ENCODE measurements around the gene LRFN5.

Gene LRFN5

GRCh38 chr14:41644606-41645005, 37.9 kb downstream of the LRFN5 start:
- Histone ChIP-seq H3K4me3 (ENCODE audit: low read depth, low read length) (no peak overlapping the region), H3K36me3 (no peaks in the 10 kb centered on the region), H3K9me3 (no peaks in the 10 kb centered on the region), H3K27me3 (no peaks in the 10 kb centered on the region), H3K4me1 (no peaks in the 10 kb centered on the region)
- DNase-seq = no peak
- no peak for TF ChIP-seq CTCF (IDR thresholded peaks at IDR 0.05; ENCODE audit: low read depth, low read length)

GRCh38 chr14:41650802-41651201, 44.1 kb downstream of the LRFN5 start:
- DNase-seq = no peak
- no peak overlapping the region for H3K4me3 ChIP-seq (ENCODE audit: low read depth, low read length)
- no peaks in the 10 kb centered on the region for H3K4me1 ChIP-seq
- TF ChIP-seq CTCF (IDR thresholded peaks at IDR 0.05; ENCODE audit: low read depth, low read length) = no peak
- no peaks in the 10 kb centered on the region for H3K27me3 ChIP-seq
- H3K36me3 ChIP-seq = no peaks in the 10 kb centered on the region
- no peaks in the 10 kb centered on the region for H3K9me3 ChIP-seq

GRCh38 chr14:41654196-41654595, 47.5 kb downstream of the LRFN5 start:
- DNase-seq = no peak
- Histone ChIP-seq H3K36me3 (no peaks in the 10 kb centered on the region), H3K9me3 (no peaks in the 10 kb centered on the region), H3K27me3 (no peaks in the 10 kb centered on the region), H3K4me1 (no peaks in the 10 kb centered on the region), H3K4me3 (ENCODE audit: low read depth, low read length) (no peak overlapping the region)
- no peak for TF ChIP-seq CTCF (IDR thresholded peaks at IDR 0.05; ENCODE audit: low read depth, low read length)

GRCh38 chr14:41662780-41663472, 56.2 kb downstream of the LRFN5 start:
- no peaks in the 10 kb centered on the region for H3K9me3 ChIP-seq
- no peaks in the 10 kb centered on the region for H3K4me1 ChIP-seq
- TF ChIP-seq CTCF (IDR thresholded peaks at IDR 0.05; ENCODE audit: low read depth, low read length) = no peak
- no peaks in the 10 kb centered on the region for H3K36me3 ChIP-seq
- H3K27me3 ChIP-seq = no peaks in the 10 kb centered on the region
- no peak for DNase-seq
- H3K4me3 ChIP-seq (ENCODE audit: low read depth, low read length) = no peak overlapping the region

- Histone ChIP-seq H3K27me3 (no peaks in the 10 kb centered on the region), H3K4me1 (no peaks in the 10 kb centered on the region), H3K4me3 (ENCODE audit: low read depth, low read length) (no peak overlapping the region), H3K9me3 (no peaks in the 10 kb centered on the region), H3K36me3 (no peaks in the 10 kb centered on the region)
- TF ChIP-seq CTCF (IDR thresholded peaks at IDR 0.05; ENCODE audit: low read depth, low read length) = no peak
- DNase-seq = no peak
Observed at GRCh38 chr14:41663473-41663850, 56.8 kb downstream of the LRFN5 start.

GRCh38 chr14:41666301-41666700, 59.6 kb downstream of the LRFN5 start:
- no peak for DNase-seq
- H3K9me3 ChIP-seq = no peaks in the 10 kb centered on the region
- TF ChIP-seq CTCF (IDR thresholded peaks at IDR 0.05; ENCODE audit: low read depth, low read length) = no peak
- H3K4me1 ChIP-seq = no peaks in the 10 kb centered on the region
- H3K27me3 ChIP-seq = no peaks in the 10 kb centered on the region
- H3K36me3 ChIP-seq = no peaks in the 10 kb centered on the region
- no peak overlapping the region for H3K4me3 ChIP-seq (ENCODE audit: low read depth, low read length)
